Duodenal mucosa (tissue), 2 donors: ENCODE results near the gene TRAM2.
A peak's percentile ranks its signal among the peaks of the same experiment; 100 is the strongest.

Experiments used
- H3K27ac ChIP-seq: one replicate; pipeline ENCODE4 v1.7.0; 2013; ENCODE audit warnings: low read depth, low read length
- H3K27me3 ChIP-seq, 2 donors: one replicate each; pipeline ENCODE4 v1.7.0; 2013; ENCODE audit warnings: low read length in 2 of 2, control low read depth in 1 of 2; ENCODE audit not compliant: insufficient read depth in 2 of 2, control insufficient read depth in 1 of 2
- H3K36me3 ChIP-seq, 2 donors: one replicate each; pipeline ENCODE4 v1.7.0; 2013; ENCODE audit warnings: low read length in 2 of 2, control low read depth in 1 of 2; ENCODE audit not compliant: insufficient read depth in 2 of 2, control insufficient read depth in 1 of 2
- H3K4me1 ChIP-seq, 2 donors: one replicate each; pipeline ENCODE4 v1.7.0; 2013; ENCODE audit warnings: low read length in 2 of 2, control low read depth in 1 of 2; ENCODE audit not compliant: insufficient read depth in 2 of 2, control insufficient read depth in 1 of 2
- H3K4me3 ChIP-seq, 2 donors: one replicate each; pipeline ENCODE4 v1.7.0; 2013; ENCODE audit warnings: low read length in 2 of 2, low read depth in 1 of 2
- H3K9ac ChIP-seq, 2 donors: one replicate each; pipeline ENCODE4 v1.7.0; 2013; ENCODE audit warnings: low read length in 2 of 2, low read depth in 1 of 2
- H3K9me3 ChIP-seq, 2 donors: one replicate each; pipeline ENCODE4 v1.7.0; 2013; ENCODE audit warnings: low read length in 2 of 2, control low read depth in 1 of 2; ENCODE audit not compliant: control insufficient read depth in 1 of 2

Gene TRAM2

GRCh38 chr6:52513896-52514295, 63.0 kb downstream of the TRAM2 start:
- peaks cover 17 to 22% of the 10 kb centered on the region in 2 donors for H3K4me1 ChIP-seq
- H3K9me3 ChIP-seq = no peaks in the 10 kb centered on the region
- H3K27ac ChIP-seq = no peak overlapping the region
- H3K9ac ChIP-seq = no peak overlapping the region
- H3K4me3 ChIP-seq = no peak overlapping the region
- peaks cover 3 to 41% of the 10 kb centered on the region in 2 donors for H3K36me3 ChIP-seq
- H3K27me3 ChIP-seq = no peaks in the 10 kb centered on the region

GRCh38 chr6:52513464-52513863, 63.4 kb downstream of the TRAM2 start:
- no peak overlapping the region for H3K9ac ChIP-seq
- H3K4me3 ChIP-seq = no peak overlapping the region
- H3K9me3 ChIP-seq = no peaks in the 10 kb centered on the region
- peaks cover 17 to 21% of the 10 kb centered on the region in 2 donors for H3K4me1 ChIP-seq
- no peaks in the 10 kb centered on the region for H3K27me3 ChIP-seq
- H3K27ac ChIP-seq = no peak overlapping the region
- H3K36me3 ChIP-seq = peaks cover 3 to 45% of the 10 kb centered on the region in 2 donors

GRCh38 chr6:52512199-52512598, 64.7 kb downstream of the TRAM2 start:
- H3K27ac ChIP-seq = peak overlapping the region; percentile 54
- peaks cover 8 to 55% of the 10 kb centered on the region in 2 donors for H3K36me3 ChIP-seq
- H3K4me3 ChIP-seq = no peak overlapping the region
- H3K27me3 ChIP-seq = no peaks in the 10 kb centered on the region
- H3K4me1 ChIP-seq = peaks cover 7 to 8% of the 10 kb centered on the region in 2 donors
- H3K9ac ChIP-seq = peak overlapping the region in 1 of 2 donors; percentile 2
- no peaks in the 10 kb centered on the region for H3K9me3 ChIP-seq

GRCh38 chr6:52511572-52512151, 65.2 kb downstream of the TRAM2 start:
- Histone ChIP-seq H3K9me3 (no peaks in the 10 kb centered on the region), H3K36me3 (peaks cover 12 to 60% of the 10 kb centered on the region in 2 donors), H3K27me3 (no peaks in the 10 kb centered on the region), H3K4me1 (peaks cover 3 to 4% of the 10 kb centered on the region in 2 donors), H3K9ac (no peak overlapping the region), H3K4me3 (no peak overlapping the region), H3K27ac (peak overlapping the region; percentile 54)

- no peak overlapping the region for H3K27ac ChIP-seq
- H3K36me3 ChIP-seq = peaks cover 14 to 65% of the 10 kb centered on the region in 2 donors
- H3K9ac ChIP-seq = no peak overlapping the region
- H3K9me3 ChIP-seq = no peaks in the 10 kb centered on the region
- no peak overlapping the region for H3K4me3 ChIP-seq
- H3K27me3 ChIP-seq = no peaks in the 10 kb centered on the region
- H3K4me1 ChIP-seq = peaks cover 0 to 4% of the 10 kb centered on the region in 2 donors
Measured at GRCh38 chr6:52511163-52511562, 65.7 kb downstream of the TRAM2 start.

GRCh38 chr6:52510213-52510562, 66.7 kb downstream of the TRAM2 start:
- peaks cover 18 to 69% of the 10 kb centered on the region in 2 donors for H3K36me3 ChIP-seq

GRCh38 chr6:52509281-52510212, 67.3 kb downstream of the TRAM2 start:
- peaks cover 10 to 15% of the 10 kb centered on the region in 2 donors for H3K4me1 ChIP-seq
- peaks cover 18 to 65% of the 10 kb centered on the region in 2 donors for H3K36me3 ChIP-seq
- H3K9me3 ChIP-seq = no peaks in the 10 kb centered on the region
- H3K4me3 ChIP-seq = no peak overlapping the region
- no peak overlapping the region for H3K27ac ChIP-seq
- H3K27me3 ChIP-seq = no peaks in the 10 kb centered on the region
- no peak overlapping the region for H3K9ac ChIP-seq

More at GRCh38 chr6:52510213-52510562, 66.7 kb downstream of the TRAM2 start:
- H3K4me1 ChIP-seq = peaks cover 4 to 9% of the 10 kb centered on the region in 2 donors
- no peak overlapping the region for H3K4me3 ChIP-seq
- no peaks in the 10 kb centered on the region for H3K27me3 ChIP-seq
- no peak overlapping the region for H3K9ac ChIP-seq
- H3K9me3 ChIP-seq = no peaks in the 10 kb centered on the region
- H3K27ac ChIP-seq = no peak overlapping the region

GRCh38 chr6:52508261-52508739, 68.6 kb downstream of the TRAM2 start:
- no peak overlapping the region for H3K9ac ChIP-seq
- H3K4me1 ChIP-seq = peaks cover 23 to 28% of the 10 kb centered on the region in 2 donors
- peaks cover 18 to 61% of the 10 kb centered on the region in 2 donors for H3K36me3 ChIP-seq
- no peak overlapping the region for H3K4me3 ChIP-seq
- no peaks in the 10 kb centered on the region for H3K9me3 ChIP-seq
- no peak overlapping the region for H3K27ac ChIP-seq
- H3K27me3 ChIP-seq = no peaks in the 10 kb centered on the region

- H3K9ac ChIP-seq = no peak overlapping the region
- H3K27me3 ChIP-seq = no peaks in the 10 kb centered on the region
- H3K36me3 ChIP-seq = peaks cover 18 to 65% of the 10 kb centered on the region in 2 donors
- no peak overlapping the region for H3K4me3 ChIP-seq
- peaks cover 29 to 34% of the 10 kb centered on the region in 2 donors for H3K4me1 ChIP-seq
- H3K9me3 ChIP-seq = no peaks in the 10 kb centered on the region
- no peak overlapping the region for H3K27ac ChIP-seq
Measured at GRCh38 chr6:52507557-52508260, 69.2 kb downstream of the TRAM2 start.
